ENCODE data around the gene TLR5.

Gene TLR5

DNA sequence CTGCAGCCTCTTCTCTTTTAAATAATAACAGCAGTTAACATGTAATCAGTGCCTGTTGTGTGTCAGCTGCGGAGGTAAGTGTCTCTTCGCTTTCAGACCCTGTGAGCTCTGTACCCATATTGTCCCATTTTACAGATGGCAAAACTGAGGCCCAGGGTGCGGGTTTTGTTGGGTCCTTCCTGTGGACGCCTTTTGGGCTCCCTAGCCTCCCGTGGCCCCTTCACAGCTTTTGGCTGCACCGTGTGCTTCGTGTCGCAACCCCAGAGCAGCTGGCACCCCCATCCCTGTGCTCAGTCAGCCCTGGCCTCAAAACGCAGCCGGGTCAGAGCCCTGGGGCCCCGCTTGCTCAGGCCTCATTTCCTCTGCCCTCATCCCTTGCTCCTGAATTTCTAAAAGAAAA is 53.8 kb downstream of the TLR5 start:
- ChIA-PET CTCF (interaction anchor here (0.8 to 3.9 kb wide), 18 partner anchors 8 to 633 kb away, joined by 3 to 27 read pairs (median 5); no protein-coding TSS in a partner anchor), POLR2A (no interaction called here)
- DNase-seq (ENCODE audit: extremely low spot score) = no peak
- TF ChIP-seq, protein P1, sequence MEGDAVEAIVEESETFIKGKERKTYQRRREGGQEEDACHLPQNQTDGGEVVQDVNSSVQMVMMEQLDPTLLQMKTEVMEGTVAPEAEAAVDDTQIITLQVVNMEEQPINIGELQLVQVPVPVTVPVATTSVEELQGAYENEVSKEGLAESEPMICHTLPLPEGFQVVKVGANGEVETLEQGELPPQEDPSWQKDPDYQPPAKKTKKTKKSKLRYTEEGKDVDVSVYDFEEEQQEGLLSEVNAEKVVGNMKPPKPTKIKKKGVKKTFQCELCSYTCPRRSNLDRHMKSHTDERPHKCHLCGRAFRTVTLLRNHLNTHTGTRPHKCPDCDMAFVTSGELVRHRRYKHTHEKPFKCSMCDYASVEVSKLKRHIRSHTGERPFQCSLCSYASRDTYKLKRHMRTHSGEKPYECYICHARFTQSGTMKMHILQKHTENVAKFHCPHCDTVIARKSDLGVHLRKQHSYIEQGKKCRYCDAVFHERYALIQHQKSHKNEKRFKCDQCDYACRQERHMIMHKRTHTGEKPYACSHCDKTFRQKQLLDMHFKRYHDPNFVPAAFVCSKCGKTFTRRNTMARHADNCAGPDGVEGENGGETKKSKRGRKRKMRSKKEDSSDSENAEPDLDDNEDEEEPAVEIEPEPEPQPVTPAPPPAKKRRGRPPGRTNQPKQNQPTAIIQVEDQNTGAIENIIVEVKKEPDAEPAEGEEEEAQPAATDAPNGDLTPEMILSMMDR (IDR thresholded peaks at IDR 0.05; ENCODE audit: control extremely low read depth, extremely low read depth, low read depth, missing control alignments) = no peak

DNA sequence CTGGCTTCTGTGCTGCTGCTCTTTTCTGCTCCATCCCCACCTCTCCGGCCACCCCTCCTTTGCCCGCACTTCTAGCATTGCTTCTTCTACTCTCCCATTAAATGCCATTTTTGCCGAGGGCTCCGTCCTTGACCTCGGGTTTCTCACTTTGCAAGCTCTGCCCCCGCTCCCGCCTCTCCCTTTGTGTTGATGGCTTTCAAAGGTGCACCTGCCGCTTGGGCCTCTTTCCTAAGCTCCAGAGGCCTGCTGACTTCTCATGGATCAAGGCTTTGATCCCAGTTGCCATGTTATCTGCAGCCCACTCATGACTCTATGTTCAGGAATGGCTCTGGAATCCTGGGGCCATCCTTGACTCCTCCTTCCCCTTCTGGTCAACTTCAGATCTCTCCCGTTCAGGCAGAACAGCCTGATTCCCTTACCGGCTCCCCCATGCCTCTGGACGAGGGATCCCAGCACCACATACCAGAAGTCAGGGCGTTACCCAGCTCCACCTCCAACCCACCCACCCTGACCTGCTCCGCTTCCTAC is 54.3 kb downstream of the TLR5 start:
- DNase-seq (ENCODE audit: extremely low spot score) = no peak
- POLR2A ChIA-PET = no interaction called here
- TF ChIP-seq, protein P1 (IDR thresholded peaks at IDR 0.05; ENCODE audit: control extremely low read depth, extremely low read depth, low read depth, missing control alignments) = no peak
- CTCF ChIA-PET = interaction anchor here (0.8 to 3.9 kb wide), 8 partner anchors 10 to 352 kb away, joined by 3 to 27 read pairs (median 8); partner anchors contain the start of gene FAM177B

DNA sequence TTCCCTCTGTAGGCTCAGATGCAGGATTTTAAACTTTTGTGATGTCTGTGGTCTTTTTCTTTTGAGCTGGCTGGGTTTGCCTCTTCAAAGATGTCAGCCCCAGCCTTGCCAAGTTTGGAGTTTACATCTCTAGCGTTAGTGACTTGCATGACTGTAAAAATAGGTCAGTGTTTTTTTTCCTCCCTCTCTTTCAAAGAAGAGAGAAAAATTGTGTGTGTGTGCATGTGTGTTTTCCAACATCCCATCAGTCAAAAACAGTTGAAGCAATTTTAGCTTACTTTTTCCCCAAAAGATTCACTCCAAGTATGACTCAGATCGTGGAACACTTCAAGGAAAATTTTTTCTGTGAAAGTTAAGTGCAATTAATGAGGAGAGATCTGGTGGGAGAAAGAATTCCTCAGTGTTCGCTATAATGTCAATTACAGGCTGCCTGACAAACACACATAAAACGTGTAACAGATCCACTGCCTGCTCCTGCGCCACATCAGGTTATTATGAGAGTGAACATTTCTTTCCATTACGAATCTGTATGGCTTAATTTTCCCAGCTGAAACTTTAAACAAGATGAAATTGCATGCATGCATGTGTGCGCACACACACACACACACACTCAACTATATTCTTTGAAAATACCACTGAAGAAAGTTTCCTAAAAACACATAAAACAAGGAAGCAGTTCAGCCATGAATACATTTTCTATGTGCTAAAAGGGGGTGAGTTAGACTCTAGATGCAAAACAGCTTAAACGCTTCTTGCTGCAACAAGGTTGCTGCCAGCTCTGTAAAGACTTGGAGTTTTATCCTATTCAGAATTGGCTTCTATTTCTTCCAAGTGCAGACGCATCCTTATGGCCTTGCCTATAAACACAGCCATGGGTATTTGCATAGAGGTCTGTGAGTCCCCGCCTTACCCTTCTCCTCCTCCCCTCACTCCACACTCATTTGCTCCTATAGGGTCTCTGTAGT is 55.5 kb downstream of the TLR5 start:
- ChIA-PET CTCF (interaction anchor here (0.7 to 3.9 kb wide), 7 partner anchors 9 to 623 kb away, joined by 3 to 27 read pairs (median 3); partner anchors contain the start of gene FAM177B), POLR2A (no interaction called here)
- DNase-seq (ENCODE audit: extremely low spot score) = no peak

DNA sequence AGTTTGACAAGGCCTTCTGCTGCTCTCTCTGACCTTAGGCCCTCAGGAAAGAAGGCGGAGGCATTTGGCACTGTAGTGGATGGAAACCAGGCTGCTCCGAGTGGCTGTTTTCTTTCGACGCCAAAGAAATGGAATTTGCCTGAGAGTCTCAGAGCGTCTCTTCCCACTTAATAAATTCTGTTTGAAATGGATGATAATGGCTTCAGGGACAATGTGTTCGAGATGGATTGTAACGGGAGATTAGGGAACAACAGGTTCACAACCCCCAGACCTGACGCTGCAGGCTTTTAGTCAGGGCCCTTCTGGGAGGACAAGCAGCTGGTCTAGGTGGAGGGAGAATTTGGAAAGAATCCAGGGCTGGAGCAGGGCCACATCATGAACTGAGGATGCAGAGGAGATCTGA is 58.6 kb downstream of the TLR5 start:
- CTCF ChIA-PET = no interaction called here
- POLR2A ChIA-PET = no interaction called here
- TF ChIP-seq, protein P1 (IDR thresholded peaks at IDR 0.05; ENCODE audit: control extremely low read depth, extremely low read depth, low read depth, missing control alignments) = no peak
- no peak for DNase-seq (ENCODE audit: extremely low spot score)

More for the DNA sequence above, 55.5 kb downstream of the TLR5 start:
- TF ChIP-seq, protein P1 (IDR thresholded peaks at IDR 0.05; ENCODE audit: control extremely low read depth, extremely low read depth, low read depth, missing control alignments) = no peak

DNA sequence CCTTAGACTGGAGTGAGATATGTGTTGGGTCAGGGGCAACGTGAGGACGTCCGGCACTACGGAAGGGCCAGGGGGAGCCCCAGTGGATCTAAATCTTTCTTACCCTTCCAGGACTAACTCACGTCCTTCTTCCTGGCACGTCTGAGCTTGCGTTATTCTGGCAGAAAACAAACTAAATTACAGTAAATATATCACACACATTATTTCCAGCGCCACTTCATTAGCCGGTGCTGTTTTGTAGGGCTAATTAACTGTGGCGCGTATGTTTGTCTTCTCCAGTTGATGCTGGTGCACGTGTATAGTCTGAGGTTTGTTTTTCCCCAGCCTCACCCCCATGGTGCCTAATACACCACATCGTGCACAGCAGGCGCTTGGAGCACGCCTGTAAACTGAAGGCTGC is 59.2 kb downstream of the TLR5 start:
- DNase-seq (ENCODE audit: extremely low spot score) = no peak
- CTCF ChIA-PET = interaction anchor here (2.1 kb wide), 1 partner anchor 290 kb away, joined by 5 read pairs; no protein-coding TSS in a partner anchor
- TF ChIP-seq, protein P1 (IDR thresholded peaks at IDR 0.05; ENCODE audit: control extremely low read depth, extremely low read depth, low read depth, missing control alignments) = no peak
- POLR2A ChIA-PET = no interaction called here

DNA sequence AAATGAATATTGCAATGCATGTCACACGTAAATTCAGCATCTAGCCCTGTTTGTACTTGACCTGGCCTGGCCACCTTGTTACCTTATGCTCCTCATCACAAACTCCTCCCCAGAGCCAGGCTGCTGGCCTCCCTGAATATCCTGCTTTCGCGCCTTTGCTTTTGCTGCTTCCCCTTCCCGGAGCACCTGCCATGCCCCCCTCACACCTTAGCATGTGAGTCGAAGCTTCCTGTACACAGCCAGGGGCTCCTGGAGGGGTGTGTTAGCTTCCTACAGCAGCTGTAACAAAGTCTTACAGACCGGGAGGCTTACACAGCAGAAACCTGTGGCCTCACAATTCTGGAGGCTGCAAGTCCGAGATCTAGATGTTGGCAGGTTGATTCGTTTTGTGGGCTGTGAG is 60.1 kb downstream of the TLR5 start:
- no peak for DNase-seq (ENCODE audit: extremely low spot score)
- TF ChIP-seq, protein P1 (IDR thresholded peaks at IDR 0.05; ENCODE audit: control extremely low read depth, extremely low read depth, low read depth, missing control alignments) = no peak
- ChIA-PET CTCF (interaction anchor here (0.8 to 2.1 kb wide), 4 partner anchors 10 to 618 kb away, joined by 3 to 10 read pairs (median 4); no protein-coding TSS in a partner anchor), POLR2A (no interaction called here)

All from GM10248 (cell line).